ENCODE data around the gene ZNF586. TPM values are rescaled to one million over a fixed set of nuclear protein-coding genes. Genes with fewer than 3 reads are reported as not detected.
"Not testable (repeated sequence)": the region's sequence is repeated elsewhere in the genome, so short reads cannot be mapped to it uniquely, and the experiment has no call there.

The ZNF586 gene
- total RNA-seq = 10 to 100 TPM; 13.1 to 17.6 TPM

DNA sequence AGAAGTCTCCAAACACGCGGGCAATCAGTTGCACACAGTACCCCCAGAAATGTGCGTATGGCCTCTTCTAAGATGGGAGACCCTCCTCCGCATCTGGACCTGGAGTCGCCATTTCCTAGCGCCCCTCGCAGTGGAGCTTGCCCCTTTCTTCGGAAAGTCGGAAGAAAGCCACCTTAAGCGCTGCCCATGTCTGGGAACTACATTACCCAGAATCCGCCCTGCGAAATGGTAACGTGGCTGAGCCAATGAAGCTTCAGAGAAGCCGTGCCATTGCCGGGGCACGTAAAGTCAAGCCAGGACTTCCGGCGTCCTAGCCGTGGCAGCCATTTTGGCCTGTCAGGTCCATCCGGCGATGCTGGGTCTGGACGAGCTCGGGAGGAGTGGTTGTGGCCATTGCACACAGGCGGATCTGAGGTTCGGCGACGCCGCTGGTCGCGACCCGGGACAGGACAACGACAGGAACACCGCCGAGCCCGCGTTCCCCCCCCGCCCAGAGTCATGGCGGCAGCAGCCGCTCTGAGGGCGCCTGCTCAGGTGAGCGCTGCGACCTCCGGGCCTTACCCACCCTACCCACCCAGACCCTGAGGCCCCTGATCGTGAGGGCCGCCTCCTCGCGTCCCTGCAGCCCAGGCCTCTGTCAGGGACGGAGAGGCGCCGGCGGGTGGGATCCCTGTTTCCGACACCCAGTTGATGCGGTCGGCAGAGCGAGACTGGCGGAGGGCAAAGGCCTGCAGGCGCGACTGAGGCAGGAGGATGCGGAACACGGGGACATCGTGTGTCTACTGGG, at the start of gene ZNF586:
TSS of gene ZNF586 (plus strand) at position 332 of the 787 bp plus-strand sequence. CDS start at position 499, 167 bp downstream.
- Histone ChIP-seq H3K36me3 (no peaks in the 10 kb centered on the region), H3K27ac (peak within 1 kb of the TSS; percentile 81), H3K4me1 (peaks cover 4% of the 10 kb centered on the region), H3K27me3 (no peaks in the 10 kb centered on the region), H3K9me3 (no peaks in the 10 kb centered on the region), H3K9ac (ENCODE audit: low read depth in 2 of 2, low read length in 2 of 2) (peak within 1 kb of the TSS; percentile 63 to 78), H3K4me3 (peak within 1 kb of the TSS; percentile 87)
- TF ChIP-seq, protein P1, sequence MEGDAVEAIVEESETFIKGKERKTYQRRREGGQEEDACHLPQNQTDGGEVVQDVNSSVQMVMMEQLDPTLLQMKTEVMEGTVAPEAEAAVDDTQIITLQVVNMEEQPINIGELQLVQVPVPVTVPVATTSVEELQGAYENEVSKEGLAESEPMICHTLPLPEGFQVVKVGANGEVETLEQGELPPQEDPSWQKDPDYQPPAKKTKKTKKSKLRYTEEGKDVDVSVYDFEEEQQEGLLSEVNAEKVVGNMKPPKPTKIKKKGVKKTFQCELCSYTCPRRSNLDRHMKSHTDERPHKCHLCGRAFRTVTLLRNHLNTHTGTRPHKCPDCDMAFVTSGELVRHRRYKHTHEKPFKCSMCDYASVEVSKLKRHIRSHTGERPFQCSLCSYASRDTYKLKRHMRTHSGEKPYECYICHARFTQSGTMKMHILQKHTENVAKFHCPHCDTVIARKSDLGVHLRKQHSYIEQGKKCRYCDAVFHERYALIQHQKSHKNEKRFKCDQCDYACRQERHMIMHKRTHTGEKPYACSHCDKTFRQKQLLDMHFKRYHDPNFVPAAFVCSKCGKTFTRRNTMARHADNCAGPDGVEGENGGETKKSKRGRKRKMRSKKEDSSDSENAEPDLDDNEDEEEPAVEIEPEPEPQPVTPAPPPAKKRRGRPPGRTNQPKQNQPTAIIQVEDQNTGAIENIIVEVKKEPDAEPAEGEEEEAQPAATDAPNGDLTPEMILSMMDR (IDR thresholded peaks at IDR 0.05) = no peak
- DNase-seq = peak; percentile 90
- intact Hi-C loops (cut with DNase I) = no loop called here

DNA sequence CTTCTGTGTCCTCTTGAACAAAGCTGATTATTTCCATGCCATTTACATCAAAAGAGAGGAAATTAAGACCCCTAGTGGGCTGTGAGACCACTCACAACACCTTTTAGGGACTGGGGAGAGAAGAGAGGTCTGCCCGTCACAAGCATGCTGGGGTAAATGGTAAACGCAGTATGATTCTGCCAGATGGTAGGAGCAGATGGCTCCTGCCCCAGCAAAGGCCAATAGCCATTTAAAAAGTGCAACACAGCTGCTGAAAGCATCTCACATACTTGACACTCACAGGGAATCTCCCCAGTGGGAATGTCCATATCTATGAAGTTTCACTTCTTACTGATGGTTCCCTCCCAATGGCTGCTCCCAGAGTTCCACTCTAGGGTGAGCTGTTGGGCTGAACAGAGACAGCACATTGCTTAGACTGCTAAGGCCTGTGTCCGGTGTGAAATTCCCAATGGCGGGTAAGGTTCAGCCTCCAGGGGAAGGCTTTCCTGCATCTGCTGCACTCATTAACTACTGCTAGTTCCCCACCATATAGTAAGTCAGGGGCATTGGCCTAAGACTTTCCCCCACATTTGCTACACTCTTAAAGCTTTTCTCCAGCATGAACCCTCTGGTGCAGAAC, 49.5 kb upstream of the ZNF586 start:
- H3K36me3 ChIP-seq = no peaks in the 10 kb centered on the region
- H3K9me3 ChIP-seq = peaks cover 12% of the 10 kb centered on the region
- no peak for DNase-seq
- no peaks in the 10 kb centered on the region for H3K4me1 ChIP-seq
- H3K9ac ChIP-seq (ENCODE audit: low read depth in 2 of 2, low read length in 2 of 2) = no peak overlapping the region
- H3K4me3 ChIP-seq = no peak overlapping the region
- no peak overlapping the region for H3K27ac ChIP-seq
- TF ChIP-seq, protein P1 (IDR thresholded peaks at IDR 0.05) = no peak
- intact Hi-C loops (cut with DNase I) = no loop called here
- H3K27me3 ChIP-seq = no peaks in the 10 kb centered on the region

DNA sequence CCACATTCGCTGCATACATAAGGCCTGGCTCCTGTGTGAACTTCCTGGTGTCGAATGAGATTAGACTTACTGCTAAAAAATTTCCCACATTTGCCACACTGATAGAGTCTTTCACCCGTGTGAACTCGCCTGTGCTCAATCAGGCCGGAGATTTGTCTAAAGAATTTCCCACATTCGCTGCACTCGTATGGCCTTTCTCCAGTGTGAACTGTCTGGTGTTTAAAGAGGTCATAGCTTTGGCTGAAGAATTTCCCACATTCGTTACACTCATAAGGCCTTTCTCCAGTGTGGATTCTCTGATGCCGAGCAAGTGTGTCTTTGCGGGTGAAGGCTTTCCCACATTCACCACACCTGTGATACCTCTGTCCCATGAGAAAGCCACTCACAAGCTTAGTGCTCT, 48.6 kb upstream of the ZNF586 start:
- no peaks in the 10 kb centered on the region for H3K36me3 ChIP-seq
- H3K27me3 ChIP-seq = no peaks in the 10 kb centered on the region
- no peak overlapping the region for H3K9ac ChIP-seq (ENCODE audit: low read depth in 2 of 2, low read length in 2 of 2)
- no peaks in the 10 kb centered on the region for H3K4me1 ChIP-seq
- peaks cover 12% of the 10 kb centered on the region for H3K9me3 ChIP-seq
- TF ChIP-seq, protein P1 (IDR thresholded peaks at IDR 0.05) = no peak
- H3K4me3 ChIP-seq = no peak overlapping the region
- intact Hi-C loops (cut with DNase I) = no loop called here
- no peak for DNase-seq
- no peak overlapping the region for H3K27ac ChIP-seq

DNA sequence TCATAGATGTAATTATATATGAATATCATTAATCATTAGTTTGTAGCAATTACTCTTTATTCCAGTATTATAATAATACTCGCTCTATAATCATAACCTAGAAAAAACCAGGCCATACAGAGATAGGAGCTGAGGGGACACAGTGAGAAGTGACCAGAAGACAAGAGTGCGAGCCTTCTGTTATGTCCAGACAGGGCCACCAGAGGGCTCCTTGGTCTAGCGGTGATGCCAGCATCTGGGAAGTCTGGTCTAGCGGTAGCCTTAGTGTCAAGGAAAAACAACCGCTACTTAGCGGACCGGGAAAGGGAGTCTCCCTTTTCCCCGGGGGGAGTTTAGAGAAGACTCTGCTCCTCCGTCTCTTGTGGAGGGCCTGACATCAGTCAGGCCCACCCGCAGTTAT, 31.2 kb upstream of the ZNF586 start:
- H3K27me3 ChIP-seq; H3K9me3 ChIP-seq; H3K36me3 ChIP-seq; H3K4me1 ChIP-seq; H3K27ac ChIP-seq; intact Hi-C loops (cut with DNase I); H3K9ac ChIP-seq (ENCODE audit: low read depth in 2 of 2, low read length in 2 of 2); H3K4me3 ChIP-seq: not testable (repeated sequence)
- TF ChIP-seq, protein P1 (IDR thresholded peaks at IDR 0.05) = peak; percentile 42
- DNase-seq = peak; percentile 62

DNA sequence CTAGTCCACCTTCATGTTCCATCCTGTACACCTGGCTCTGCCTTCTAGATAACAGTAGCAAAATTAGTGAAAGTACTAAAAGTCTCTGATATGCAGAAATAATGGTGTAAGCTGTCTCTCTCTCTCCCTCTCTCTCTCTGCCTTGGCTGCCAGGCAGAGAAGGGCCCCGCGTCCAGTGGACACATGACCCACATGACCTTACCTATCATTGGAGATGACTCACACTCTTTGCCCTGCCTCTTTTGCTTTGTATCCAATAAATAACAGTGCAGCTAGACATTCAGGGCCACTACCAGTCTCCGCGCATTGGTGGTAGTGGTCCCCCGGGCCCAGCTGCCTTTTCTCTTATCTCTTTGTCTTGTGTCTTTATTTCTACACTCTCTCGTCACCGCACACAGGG, 30.7 kb upstream of the ZNF586 start:
- H3K27me3 ChIP-seq; DNase-seq; H3K4me3 ChIP-seq; H3K36me3 ChIP-seq; H3K4me1 ChIP-seq; H3K9me3 ChIP-seq; H3K9ac ChIP-seq (ENCODE audit: low read depth in 2 of 2, low read length in 2 of 2); intact Hi-C loops (cut with DNase I); H3K27ac ChIP-seq: not testable (repeated sequence)

Measured in colonic mucosa (tissue), 4 donors.